ENCODE data around the gene CCL11. TPM values are rescaled to one million over a fixed set of nuclear protein-coding genes. Genes with fewer than 3 reads are reported as not detected.

Gene CCL11
- polyA plus RNA-seq, 1 donor from 2014 or later: not detected

DNA sequence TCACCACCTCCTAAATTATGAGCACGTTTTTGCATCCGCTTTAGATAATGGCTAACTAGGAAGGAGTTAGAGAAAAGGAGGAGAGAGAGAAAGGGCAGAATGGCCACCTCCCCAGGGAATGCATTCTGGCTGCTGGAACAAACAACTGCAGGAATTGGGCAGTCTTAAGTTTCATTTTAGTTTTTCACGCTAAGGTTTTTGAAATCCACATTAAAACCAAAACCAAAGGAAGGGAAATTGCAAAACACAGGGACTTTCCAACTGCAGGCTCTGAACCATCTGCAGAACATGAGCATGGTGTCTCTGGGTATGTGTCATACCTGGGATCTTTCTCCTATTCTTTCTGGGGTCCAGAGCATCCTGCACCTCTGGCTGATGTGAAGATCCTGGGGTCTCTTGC lies 21.6 kb downstream of the CCL11 start:
- no peak overlapping the region for H3K9ac ChIP-seq (ENCODE audit: low read length)
- no peak for TF ChIP-seq TAF1 (IDR thresholded peaks at IDR 0.05; ENCODE audit: low read depth)
- TF ChIP-seq, protein P1, sequence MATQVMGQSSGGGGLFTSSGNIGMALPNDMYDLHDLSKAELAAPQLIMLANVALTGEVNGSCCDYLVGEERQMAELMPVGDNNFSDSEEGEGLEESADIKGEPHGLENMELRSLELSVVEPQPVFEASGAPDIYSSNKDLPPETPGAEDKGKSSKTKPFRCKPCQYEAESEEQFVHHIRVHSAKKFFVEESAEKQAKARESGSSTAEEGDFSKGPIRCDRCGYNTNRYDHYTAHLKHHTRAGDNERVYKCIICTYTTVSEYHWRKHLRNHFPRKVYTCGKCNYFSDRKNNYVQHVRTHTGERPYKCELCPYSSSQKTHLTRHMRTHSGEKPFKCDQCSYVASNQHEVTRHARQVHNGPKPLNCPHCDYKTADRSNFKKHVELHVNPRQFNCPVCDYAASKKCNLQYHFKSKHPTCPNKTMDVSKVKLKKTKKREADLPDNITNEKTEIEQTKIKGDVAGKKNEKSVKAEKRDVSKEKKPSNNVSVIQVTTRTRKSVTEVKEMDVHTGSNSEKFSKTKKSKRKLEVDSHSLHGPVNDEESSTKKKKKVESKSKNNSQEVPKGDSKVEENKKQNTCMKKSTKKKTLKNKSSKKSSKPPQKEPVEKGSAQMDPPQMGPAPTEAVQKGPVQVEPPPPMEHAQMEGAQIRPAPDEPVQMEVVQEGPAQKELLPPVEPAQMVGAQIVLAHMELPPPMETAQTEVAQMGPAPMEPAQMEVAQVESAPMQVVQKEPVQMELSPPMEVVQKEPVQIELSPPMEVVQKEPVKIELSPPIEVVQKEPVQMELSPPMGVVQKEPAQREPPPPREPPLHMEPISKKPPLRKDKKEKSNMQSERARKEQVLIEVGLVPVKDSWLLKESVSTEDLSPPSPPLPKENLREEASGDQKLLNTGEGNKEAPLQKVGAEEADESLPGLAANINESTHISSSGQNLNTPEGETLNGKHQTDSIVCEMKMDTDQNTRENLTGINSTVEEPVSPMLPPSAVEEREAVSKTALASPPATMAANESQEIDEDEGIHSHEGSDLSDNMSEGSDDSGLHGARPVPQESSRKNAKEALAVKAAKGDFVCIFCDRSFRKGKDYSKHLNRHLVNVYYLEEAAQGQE (IDR thresholded peaks at IDR 0.05; ENCODE audit: borderline replicate concordance): no peak
- TF ChIP-seq POLR2AphosphoS5 (IDR thresholded peaks at IDR 0.05): no peak
- no peak overlapping the region for H3K4me2 ChIP-seq (ENCODE audit: low read length)

DNA sequence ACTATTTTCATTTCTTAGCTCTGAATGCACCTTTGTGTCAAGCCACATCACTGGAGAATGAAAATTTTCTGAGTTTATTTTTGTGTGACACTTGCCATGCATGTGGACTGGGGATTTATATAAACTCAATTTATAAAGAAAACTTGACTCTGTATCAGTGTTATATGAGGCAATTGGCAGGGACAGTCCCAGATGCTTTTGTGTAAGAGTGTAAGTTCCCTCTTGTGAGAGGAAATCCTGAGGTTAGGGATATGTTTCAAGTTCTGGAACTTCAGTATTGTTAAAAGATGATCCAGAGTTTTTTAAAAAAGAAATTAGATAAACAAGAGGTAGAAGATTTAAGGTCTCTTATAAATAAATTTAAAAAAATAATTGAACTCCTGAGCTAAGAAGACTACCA lies 22.8 kb downstream of the CCL11 start:
- Histone ChIP-seq H3K36me3 (ENCODE audit: insufficient read depth, low read length) (no peaks in the 10 kb centered on the region), H3K27me3 (ENCODE audit: insufficient read depth, low read depth, low read length) (no peaks in the 10 kb centered on the region), H3K4me3 (ENCODE audit: low read length) (no peak overlapping the region), H3K9ac (ENCODE audit: low read length) (no peak overlapping the region), H3K9me2 (ENCODE audit: insufficient read depth, low read length) (no peaks in the 10 kb centered on the region), H3K9me3 (ENCODE audit: low read length) (no peaks in the 10 kb centered on the region), H3F3A (ENCODE audit: insufficient read depth, low read length, poor library complexity, severe bottlenecking) (no peaks in the 10 kb centered on the region), H3K79me2 (replicated peaks; ENCODE audit: insufficient read depth, low read length) (no peaks in the 10 kb centered on the region), H2AFZ (ENCODE audit: low read depth, low read length) (no peak overlapping the region), H3K27ac (ENCODE audit: low read length) (no peak overlapping the region), H3K4me2 (ENCODE audit: low read length) (no peak overlapping the region), H4K20me1 (ENCODE audit: insufficient read depth) (no peaks in the 10 kb centered on the region)
- TF ChIP-seq RAD21 (conservative IDR thresholded peaks at IDR 0.05) (no peak), SMC3 (conservative IDR thresholded peaks at IDR 0.05; ENCODE audit: poor library complexity) (no peak), EP300 (conservative IDR thresholded peaks at IDR 0.05; ENCODE audit: poor library complexity, severe bottlenecking) (no peak), EZH2 (IDR thresholded peaks at IDR 0.05; ENCODE audit: borderline replicate concordance, insufficient read depth, low read length, poor library complexity, severe bottlenecking) (no peak), POLR2AphosphoS5 (IDR thresholded peaks at IDR 0.05) (no peak), MXI1 (conservative IDR thresholded peaks at IDR 0.05; ENCODE audit: poor library complexity, severe bottlenecking) (no peak), TAF1 (IDR thresholded peaks at IDR 0.05; ENCODE audit: low read depth) (no peak)
- TF ChIP-seq, protein P1 (IDR thresholded peaks at IDR 0.05; ENCODE audit: borderline replicate concordance): no peak
- TF ChIP-seq, protein P2, sequence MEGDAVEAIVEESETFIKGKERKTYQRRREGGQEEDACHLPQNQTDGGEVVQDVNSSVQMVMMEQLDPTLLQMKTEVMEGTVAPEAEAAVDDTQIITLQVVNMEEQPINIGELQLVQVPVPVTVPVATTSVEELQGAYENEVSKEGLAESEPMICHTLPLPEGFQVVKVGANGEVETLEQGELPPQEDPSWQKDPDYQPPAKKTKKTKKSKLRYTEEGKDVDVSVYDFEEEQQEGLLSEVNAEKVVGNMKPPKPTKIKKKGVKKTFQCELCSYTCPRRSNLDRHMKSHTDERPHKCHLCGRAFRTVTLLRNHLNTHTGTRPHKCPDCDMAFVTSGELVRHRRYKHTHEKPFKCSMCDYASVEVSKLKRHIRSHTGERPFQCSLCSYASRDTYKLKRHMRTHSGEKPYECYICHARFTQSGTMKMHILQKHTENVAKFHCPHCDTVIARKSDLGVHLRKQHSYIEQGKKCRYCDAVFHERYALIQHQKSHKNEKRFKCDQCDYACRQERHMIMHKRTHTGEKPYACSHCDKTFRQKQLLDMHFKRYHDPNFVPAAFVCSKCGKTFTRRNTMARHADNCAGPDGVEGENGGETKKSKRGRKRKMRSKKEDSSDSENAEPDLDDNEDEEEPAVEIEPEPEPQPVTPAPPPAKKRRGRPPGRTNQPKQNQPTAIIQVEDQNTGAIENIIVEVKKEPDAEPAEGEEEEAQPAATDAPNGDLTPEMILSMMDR (IDR thresholded peaks at IDR 0.05; ENCODE audit: poor library complexity, severe bottlenecking): no peak

More for the DNA sequence above, 21.6 kb downstream of the CCL11 start:
- Histone ChIP-seq H2AFZ (ENCODE audit: low read depth, low read length) (no peak overlapping the region), H3K27ac (ENCODE audit: low read length) (no peak overlapping the region), H3K36me3 (ENCODE audit: insufficient read depth, low read length) (no peaks in the 10 kb centered on the region), H3F3A (ENCODE audit: insufficient read depth, low read length, poor library complexity, severe bottlenecking) (no peaks in the 10 kb centered on the region), H3K4me3 (ENCODE audit: low read length) (no peak overlapping the region), H3K79me2 (replicated peaks; ENCODE audit: insufficient read depth, low read length) (no peaks in the 10 kb centered on the region), H4K20me1 (ENCODE audit: insufficient read depth) (no peaks in the 10 kb centered on the region), H3K9me3 (ENCODE audit: low read length) (no peaks in the 10 kb centered on the region), H3K27me3 (ENCODE audit: insufficient read depth, low read depth, low read length) (no peaks in the 10 kb centered on the region), H3K9me2 (ENCODE audit: insufficient read depth, low read length) (no peaks in the 10 kb centered on the region)

Measured in neural cell (in vitro differentiated cells).